Hepatocyte (in vitro differentiated cells): Measurements from ENCODE around the gene PRSS56. TPM values are rescaled to one million over a fixed set of nuclear protein-coding genes. Genes with fewer than 3 reads are reported as not detected.

Experiments
- DNase-seq: peaks from one replicate; pipeline ENCODE4 v3.0.0-alpha.2; 2016; ENCODE audit warnings: low spot score
- H2AFZ ChIP-seq: fragments of 200-600 bp; sonication (generic); 2 replicates; pipeline ENCODE4 v1.6.0; 2016; ENCODE audit warnings: antibody characterized with exemption, mild to moderate bottlenecking
- H3K27ac ChIP-seq: fragments of 200-600 bp; sonication (generic); 2 replicates; pipeline ENCODE4 v1.5.1; 2016; ENCODE audit warnings: mild to moderate bottlenecking
- H3K27me3 ChIP-seq: fragments of 200-600 bp; sonication (generic); 2 replicates; pipeline ENCODE4 v1.6.1; 2016
- H3K36me3 ChIP-seq: fragments of 200-600 bp; sonication (generic); replicated peaks from 2 replicates; pipeline ENCODE4 v1.5.1; 2016; ENCODE audit warnings: low read depth; ENCODE audit not compliant: insufficient read depth
- H3K4me1 ChIP-seq: fragments of 200-600 bp; sonication (generic); 2 replicates; pipeline ENCODE4 v1.5.1; 2016; ENCODE audit warnings: mild to moderate bottlenecking, moderate library complexity; ENCODE audit not compliant: insufficient read depth
- H3K4me2 ChIP-seq: fragments of 200-600 bp; sonication (generic); 2 replicates; pipeline ENCODE4 v1.6.0; 2016
- H3K4me3 ChIP-seq: fragments of 200-600 bp; sonication (generic); 2 replicates; pipeline ENCODE4 v1.5.1; 2016; ENCODE audit warnings: mild to moderate bottlenecking
- H3K79me2 ChIP-seq: fragments of 200-600 bp; sonication (generic); 2 replicates; pipeline ENCODE4 v1.6.0; 2017; ENCODE audit warnings: mild to moderate bottlenecking
- H3K9me2 ChIP-seq: fragments of 200-600 bp; sonication (generic); replicated peaks from 2 replicates; pipeline ENCODE4 v1.6.0; 2017; ENCODE audit warnings: mild to moderate bottlenecking; ENCODE audit not compliant: insufficient read depth
- H3K9me3 ChIP-seq: fragments of 200-600 bp; sonication (generic); 2 replicates; pipeline ENCODE4 v1.5.1; 2016; ENCODE audit warnings: low read depth, mild to moderate bottlenecking
- H4K20me1 ChIP-seq: fragments of 200-600 bp; sonication (generic); 2 replicates; pipeline ENCODE4 v1.6.0; 2016; ENCODE audit warnings: mild to moderate bottlenecking; ENCODE audit not compliant: insufficient read depth, poor library complexity, severe bottlenecking
- CTCF ChIP-seq: fragments of 200-600 bp; sonication (generic); IDR thresholded peaks from 2 replicates; pipeline ENCODE4 v1.5.1; 2016; ENCODE audit warnings: antibody characterized with exemption, mild to moderate bottlenecking; ENCODE audit not compliant: poor library complexity
- EZH2 ChIP-seq: fragments of 200-600 bp; sonication (generic); IDR thresholded peaks from 2 replicates; pipeline ENCODE4 v1.6.1; 2016; ENCODE audit warnings: antibody characterized with exemption, mild to moderate bottlenecking, borderline replicate concordance
- EZH2phosphoT487 ChIP-seq: fragments of 200-600 bp; sonication (generic); IDR thresholded peaks from one replicate; pipeline ENCODE4 v1.6.1; 2018; ENCODE audit warnings: antibody characterized with exemption, mild to moderate bottlenecking, low read depth, moderate library complexity; ENCODE audit not compliant: unreplicated experiment, severe bottlenecking
- WGBS: methylation state at CpG from one replicate; pipeline ENCODE4 v1.1.6; 2016; ENCODE audit warnings: low lambda C conversion rate; ENCODE audit errors: missing lambda C conversion rate; 5-methylcytosine and 5-hydroxymethylcytosine counted together
- polyA plus RNA-seq: library from polyadenylated mRNA; unstranded; fragments of >200 nt; fragmentation: Nextera tagmentation; extraction: Ambion mirVana; gene quantifications from 2 replicates; pipeline ENCODE4 v1.2.1, GENCODE V29; 2016
- total RNA-seq: library from RNA; depleted of rRNA; stranded (reverse); fragments of >200 nt; gene quantifications from 2 replicates; pipeline ENCODE4 v1.2.3, GENCODE V29; 2014

Gene PRSS56
- total and polyA plus RNA-seq, 2 experiments from 2014 or later: not detected

- WGBS: 93% methylated on average over 12 of the region's 12 CpGs
- Histone ChIP-seq H3K27me3 (peaks cover 37% of the 10 kb centered on the region), H3K27ac (no peak overlapping the region), H4K20me1 (no peaks in the 10 kb centered on the region), H3K9me2 (no peaks in the 10 kb centered on the region), H3K79me2 (no peaks in the 10 kb centered on the region), H2AFZ (no peak overlapping the region), H3K4me2 (no peak overlapping the region), H3K36me3 (no peaks in the 10 kb centered on the region), H3K4me3 (no peak overlapping the region), H3K4me1 (peaks cover 6% of the 10 kb centered on the region), H3K9me3 (no peaks in the 10 kb centered on the region)
- TF ChIP-seq CTCF (no peak), EZH2 (no peak), EZH2phosphoT487 (no peak)
- DNase-seq: no peak
Measured at GRCh38 chr2:232491139-232491780, 28.9 kb upstream of the PRSS56 start.

- H3K9me3 ChIP-seq: no peaks in the 10 kb centered on the region
- 79% methylated on average over 8 of the region's 8 CpGs for WGBS
- no peaks in the 10 kb centered on the region for H3K9me2 ChIP-seq
- H4K20me1 ChIP-seq: no peaks in the 10 kb centered on the region
- H3K36me3 ChIP-seq: no peaks in the 10 kb centered on the region
- H2AFZ ChIP-seq: no peak overlapping the region
- H3K79me2 ChIP-seq: no peaks in the 10 kb centered on the region
- H3K27me3 ChIP-seq: peaks cover 26% of the 10 kb centered on the region
- TF ChIP-seq CTCF (no peak), EZH2phosphoT487 (no peak), EZH2 (no peak)
- H3K4me2 ChIP-seq: no peak overlapping the region
- H3K4me3 ChIP-seq: no peak overlapping the region
- peaks cover under 1% of the 10 kb centered on the region for H3K4me1 ChIP-seq
- H3K27ac ChIP-seq: no peak overlapping the region
- DNase-seq: no peak
Measured at GRCh38 chr2:232492236-232492848, 27.8 kb upstream of the PRSS56 start.

GRCh38 chr2:232492963-232493700, 27.1 kb upstream of the PRSS56 start:
- DNase-seq: no peak
- Histone ChIP-seq H3K9me2 (no peaks in the 10 kb centered on the region), H3K9me3 (no peaks in the 10 kb centered on the region), H3K79me2 (no peaks in the 10 kb centered on the region), H3K4me3 (no peak overlapping the region), H2AFZ (no peak overlapping the region), H3K27me3 (peaks cover 21% of the 10 kb centered on the region), H3K36me3 (no peaks in the 10 kb centered on the region), H3K4me1 (no peaks in the 10 kb centered on the region), H4K20me1 (no peaks in the 10 kb centered on the region), H3K27ac (no peak overlapping the region), H3K4me2 (no peak overlapping the region)
- TF ChIP-seq EZH2phosphoT487: no peak
- WGBS: 94% methylated on average over 24 of the region's 24 CpGs
